Measurements from ENCODE around the gene ABTB1. TPM values are rescaled to one million over a fixed set of nuclear protein-coding genes. Genes with fewer than 3 reads are reported as not detected.

The ABTB1 gene
- total RNA-seq, 1 experiment from 2014 or later, result 27.2 TPM

- Mint-ChIP-seq H3K36me3 (ENCODE audit: insufficient read depth, unreplicated experiment) (peaks cover 3% of the 10 kb centered on the region), H3K4me3 (ENCODE audit: low read depth, unreplicated experiment) (no peak overlapping the region), H3K27me3 (ENCODE audit: unreplicated experiment) (no peaks in the 10 kb centered on the region), H3K4me1 (ENCODE audit: low read depth, unreplicated experiment) (no peaks in the 10 kb centered on the region), H3K27ac (ENCODE audit: unreplicated experiment) (no peak overlapping the region), H3K9me3 (ENCODE audit: low read depth, unreplicated experiment) (no peaks in the 10 kb centered on the region)
- no peak for TF ChIP-seq CTCF (IDR thresholded peaks at IDR 0.05; ENCODE audit: unreplicated experiment)
- no TSS peak for BruUV-seq (replicated peaks)
- DNase-seq, result no peak
- intact Hi-C loops (cut with micrococcal nuclease; ENCODE audit: unreplicated experiment), result no loop called here
- CTCF ChIA-PET, result no interaction called here
Measured at GRCh38 chr3:127665586-127665985, 7.2 kb upstream of the ABTB1 start.

DNA sequence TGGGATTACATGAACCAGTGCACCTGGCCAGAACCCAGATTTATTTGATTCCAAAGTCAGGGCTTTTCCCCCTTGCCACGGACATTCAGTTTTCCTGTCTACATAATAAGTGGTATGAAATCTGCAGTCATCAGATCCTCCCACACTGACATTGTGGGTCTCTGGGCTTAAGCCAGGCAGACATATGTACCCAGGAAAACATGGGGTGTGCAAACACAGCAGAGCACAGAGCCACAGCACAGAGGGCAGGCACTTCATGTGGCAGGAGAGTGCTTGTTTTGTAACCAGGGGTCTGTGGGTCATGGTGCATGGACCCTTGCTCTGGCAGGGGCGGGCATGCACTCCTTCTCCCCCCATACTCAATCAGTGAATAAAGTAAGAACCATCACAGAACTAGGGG is 6.1 kb upstream of the ABTB1 start:
- no peak for DNase-seq
- intact Hi-C loops (cut with micrococcal nuclease; ENCODE audit: unreplicated experiment), result no loop called here
- H3K27ac Mint-ChIP-seq (ENCODE audit: unreplicated experiment), result no peak overlapping the region
- H3K36me3 Mint-ChIP-seq (ENCODE audit: insufficient read depth, unreplicated experiment), result peaks cover 14% of the 10 kb centered on the region
- H3K4me1 Mint-ChIP-seq (ENCODE audit: low read depth, unreplicated experiment), result no peaks in the 10 kb centered on the region
- no peak overlapping the region for H3K4me3 Mint-ChIP-seq (ENCODE audit: low read depth, unreplicated experiment)
- H3K9me3 Mint-ChIP-seq (ENCODE audit: low read depth, unreplicated experiment), result no peaks in the 10 kb centered on the region
- H3K27me3 Mint-ChIP-seq (ENCODE audit: unreplicated experiment), result no peaks in the 10 kb centered on the region
- CTCF ChIA-PET, result no interaction called here
- no peak for TF ChIP-seq CTCF (IDR thresholded peaks at IDR 0.05; ENCODE audit: unreplicated experiment)
- BruUV-seq (replicated peaks), result no TSS peak

DNA sequence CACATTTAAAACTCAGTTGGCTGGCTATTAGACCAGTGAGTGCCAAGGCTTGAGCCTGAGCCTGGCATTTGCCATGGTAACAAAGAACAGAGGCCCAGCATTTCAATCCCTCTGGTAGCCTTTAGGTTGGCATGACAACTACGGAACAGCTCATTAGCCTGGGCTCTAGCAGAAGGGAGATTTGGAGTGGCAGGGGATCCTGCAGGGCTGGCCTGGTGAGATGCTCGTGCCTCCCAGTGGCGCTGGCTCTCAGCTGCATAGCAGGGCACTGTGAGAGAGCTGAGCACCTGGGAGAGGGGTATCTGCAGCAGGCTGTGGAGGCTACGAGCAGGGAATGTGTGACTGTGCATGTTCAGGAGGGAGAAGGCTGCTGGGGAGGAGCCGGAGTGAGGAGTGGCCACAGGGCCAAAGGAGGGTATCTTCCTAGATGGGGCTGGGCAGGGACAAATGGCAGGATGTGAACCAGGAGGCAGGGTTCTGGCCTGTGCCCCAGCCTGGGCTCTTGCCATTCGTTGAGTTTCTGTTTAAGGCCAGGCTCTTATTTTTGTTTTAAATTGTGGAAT is 5.6 kb upstream of the ABTB1 start:
- H3K27me3 Mint-ChIP-seq (ENCODE audit: unreplicated experiment), result no peaks in the 10 kb centered on the region
- H3K27ac Mint-ChIP-seq (ENCODE audit: unreplicated experiment), result no peak overlapping the region
- CTCF ChIA-PET, result no interaction called here
- peaks cover 19% of the 10 kb centered on the region for H3K36me3 Mint-ChIP-seq (ENCODE audit: insufficient read depth, unreplicated experiment)
- no TSS peak for BruUV-seq (replicated peaks)
- no peak overlapping the region for H3K4me3 Mint-ChIP-seq (ENCODE audit: low read depth, unreplicated experiment)
- H3K9me3 Mint-ChIP-seq (ENCODE audit: low read depth, unreplicated experiment), result no peaks in the 10 kb centered on the region
- TF ChIP-seq CTCF (IDR thresholded peaks at IDR 0.05; ENCODE audit: unreplicated experiment), result no peak
- intact Hi-C loops (cut with micrococcal nuclease; ENCODE audit: unreplicated experiment), result no loop called here
- DNase-seq, result no peak
- no peaks in the 10 kb centered on the region for H3K4me1 Mint-ChIP-seq (ENCODE audit: low read depth, unreplicated experiment)

DNA sequence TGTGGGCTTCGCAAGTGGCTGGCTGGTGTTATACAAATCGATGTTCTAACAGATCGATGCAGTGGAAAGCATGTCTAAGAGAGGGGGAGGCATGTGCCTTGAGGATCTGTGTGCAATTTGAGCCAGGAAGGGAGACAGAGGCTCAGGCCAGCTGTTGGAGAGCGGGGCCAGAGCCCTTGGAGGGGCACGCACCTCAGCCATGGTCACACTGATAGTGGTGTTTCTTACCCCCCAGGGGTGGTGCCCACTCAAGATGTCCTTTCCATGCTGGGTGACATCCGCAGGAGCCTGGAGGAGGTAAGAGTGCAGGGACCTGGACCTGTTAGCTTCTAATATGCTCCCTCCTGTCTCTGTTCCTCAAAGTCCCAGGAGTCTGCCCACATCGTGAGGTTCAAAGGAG is 3.8 kb upstream of the ABTB1 start:
- intact Hi-C loops (cut with micrococcal nuclease; ENCODE audit: unreplicated experiment), result no loop called here
- no peak overlapping the region for H3K4me3 Mint-ChIP-seq (ENCODE audit: low read depth, unreplicated experiment)
- BruUV-seq (replicated peaks), result no TSS peak
- no peak for TF ChIP-seq CTCF (IDR thresholded peaks at IDR 0.05; ENCODE audit: unreplicated experiment)
- H3K27ac Mint-ChIP-seq (ENCODE audit: unreplicated experiment), result peak overlapping the region; percentile 24
- H3K4me1 Mint-ChIP-seq (ENCODE audit: low read depth, unreplicated experiment), result peaks cover 7% of the 10 kb centered on the region
- no peaks in the 10 kb centered on the region for H3K27me3 Mint-ChIP-seq (ENCODE audit: unreplicated experiment)
- CTCF ChIA-PET, result interaction anchor here (0.6 kb wide), 1 partner anchor 71 kb away, joined by 3 read pairs; the partner anchor contains the start of gene MCM2
- H3K9me3 Mint-ChIP-seq (ENCODE audit: low read depth, unreplicated experiment), result no peaks in the 10 kb centered on the region
- H3K36me3 Mint-ChIP-seq (ENCODE audit: insufficient read depth, unreplicated experiment), result peaks cover 36% of the 10 kb centered on the region
- no peak for DNase-seq
